HG02870 (cell line): ENCODE data around the gene MAML2.

Experiments
- ATAC-seq: cut with Tn5 transposase; IDR thresholded peaks from one replicate; pipeline ENCODE4 v1.9.1; 2021; ENCODE audit warnings: mild to moderate bottlenecking, moderate library complexity; ENCODE audit not compliant: unreplicated experiment

Gene MAML2

GRCh38 chr11:96318850-96319249, 24.1 kb downstream of the MAML2 start:
- ATAC-seq = no peak

GRCh38 chr11:96318399-96318798, 24.6 kb downstream of the MAML2 start:
- ATAC-seq = no peak

- ATAC-seq = no peak
Measured at GRCh38 chr11:96317985-96318384, 25.0 kb downstream of the MAML2 start.

- ATAC-seq = no peak
Measured at GRCh38 chr11:96317571-96317970, 25.4 kb downstream of the MAML2 start.

- no peak for ATAC-seq
Measured at GRCh38 chr11:96316869-96317268, 26.1 kb downstream of the MAML2 start.

- ATAC-seq = no peak
Measured at GRCh38 chr11:96315476-96315875, 27.5 kb downstream of the MAML2 start.

GRCh38 chr11:96314326-96315020, 28.5 kb downstream of the MAML2 start:
- no peak for ATAC-seq

GRCh38 chr11:96313163-96313562, 29.8 kb downstream of the MAML2 start:
- no peak for ATAC-seq

- no peak for ATAC-seq
Measured at GRCh38 chr11:96311120-96311568, 31.9 kb downstream of the MAML2 start.

GRCh38 chr11:96310236-96310635, 32.8 kb downstream of the MAML2 start:
- no peak for ATAC-seq

GRCh38 chr11:96309643-96310017, 33.4 kb downstream of the MAML2 start:
- no peak for ATAC-seq

- ATAC-seq = no peak
Measured at GRCh38 chr11:96309016-96309642, 33.9 kb downstream of the MAML2 start.

- ATAC-seq = no peak
Measured at GRCh38 chr11:96307776-96308140, 35.2 kb downstream of the MAML2 start.

- ATAC-seq = no peak
Measured at GRCh38 chr11:96306933-96307775, 35.8 kb downstream of the MAML2 start.

GRCh38 chr11:96306600-96306932, 36.4 kb downstream of the MAML2 start:
- ATAC-seq = no peak

GRCh38 chr11:96306071-96306470, 36.9 kb downstream of the MAML2 start:
- no peak for ATAC-seq

GRCh38 chr11:96303980-96304379, 39.0 kb downstream of the MAML2 start:
- no peak for ATAC-seq

- no peak for ATAC-seq
Measured at GRCh38 chr11:96303064-96303463, 39.9 kb downstream of the MAML2 start.

GRCh38 chr11:96301818-96302217, 41.2 kb downstream of the MAML2 start:
- ATAC-seq = no peak

- ATAC-seq = no peak
Measured at GRCh38 chr11:96299155-96299888, 43.7 kb downstream of the MAML2 start.

GRCh38 chr11:96295369-96295768, 47.6 kb downstream of the MAML2 start:
- ATAC-seq = no peak
